KG1 (cell line): ENCODE data around the gene ADGRE2.
"Not testable (repeated sequence)": the region's sequence is repeated elsewhere in the genome, so short reads cannot be mapped to it uniquely, and the experiment has no call there.

ENCODE experiments used
- DNase-seq: peaks from one replicate; lab custom pipeline; 2025; lab: John Stamatoyannopoulos, UW

Gene ADGRE2

DNA sequence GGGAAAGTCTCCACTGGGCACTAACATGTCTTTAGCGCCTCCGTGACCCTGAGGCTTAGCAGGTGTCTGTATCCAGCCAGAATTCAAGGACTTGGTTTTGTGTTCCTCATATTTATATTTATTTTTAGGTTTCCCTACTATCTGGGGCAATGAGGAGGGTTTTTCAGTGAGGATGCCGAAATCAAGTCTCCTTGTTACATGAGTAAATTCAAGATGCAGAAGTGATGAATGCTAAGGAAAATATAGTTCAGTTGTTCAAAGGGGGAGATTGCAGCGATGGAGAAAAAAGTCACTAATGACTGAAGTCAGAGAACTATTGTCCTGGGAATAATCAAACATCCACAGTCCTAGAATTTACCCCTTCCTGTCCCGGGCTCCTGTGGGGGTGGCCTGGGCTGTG is 791 bp upstream of the ADGRE2 start:
- no peak for DNase-seq

DNA sequence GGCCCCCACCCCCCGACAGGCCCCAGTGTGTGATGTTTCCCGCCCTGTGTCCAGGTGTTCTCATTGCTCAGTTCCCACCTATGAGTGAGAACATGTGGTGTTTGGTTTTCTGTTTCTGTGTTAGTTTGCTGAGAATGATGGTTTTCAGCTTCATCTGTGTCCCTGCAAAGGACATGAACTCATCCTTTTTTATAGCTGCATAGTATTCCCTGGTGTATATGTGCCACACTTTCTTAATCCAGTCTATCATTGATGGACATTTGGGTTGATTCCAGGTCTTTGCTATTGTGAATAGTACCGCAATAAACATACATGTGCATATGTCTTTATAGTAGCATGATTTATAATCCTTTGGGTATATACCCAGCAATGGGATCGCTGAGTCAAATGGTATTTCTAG is 715 bp downstream of the ADGRE2 start:
- not testable (repeated sequence) for DNase-seq

DNA sequence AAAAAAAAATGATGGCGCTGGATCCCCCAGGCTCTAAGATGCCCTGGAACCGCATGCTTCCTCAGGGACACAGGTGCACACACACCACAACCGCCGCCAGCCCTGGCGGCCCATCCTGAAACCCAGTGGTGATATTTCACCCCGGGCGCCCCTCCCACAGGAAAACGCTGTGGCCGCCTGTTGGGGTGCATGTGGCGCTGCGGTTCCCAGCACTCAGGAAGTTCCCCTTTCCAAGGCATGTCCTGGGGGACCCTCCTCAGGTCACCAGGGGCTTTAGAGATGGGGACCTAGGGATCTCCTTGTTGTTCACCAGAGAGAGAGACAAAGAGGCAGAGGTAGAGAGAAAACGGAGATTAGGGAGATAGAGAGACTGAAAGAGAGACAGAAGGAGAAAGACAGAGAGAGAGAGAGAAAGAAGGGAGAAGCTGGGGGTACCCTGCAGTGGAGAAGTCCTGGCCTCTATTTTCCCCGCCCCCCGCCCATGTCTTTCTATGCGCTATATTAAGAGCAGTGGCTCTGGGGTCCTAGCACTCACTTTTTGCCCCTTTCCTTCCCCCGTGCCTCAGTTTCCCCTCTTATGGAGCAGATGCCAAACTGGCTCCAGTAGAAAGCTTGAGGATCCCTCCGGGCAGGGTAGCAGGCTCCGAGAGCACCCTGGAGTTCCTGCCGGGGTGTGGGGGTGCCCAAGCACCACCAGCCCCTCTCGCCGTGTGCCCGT is 2.3 kb downstream of the ADGRE2 start:
- peak; percentile 53 for DNase-seq

DNA sequence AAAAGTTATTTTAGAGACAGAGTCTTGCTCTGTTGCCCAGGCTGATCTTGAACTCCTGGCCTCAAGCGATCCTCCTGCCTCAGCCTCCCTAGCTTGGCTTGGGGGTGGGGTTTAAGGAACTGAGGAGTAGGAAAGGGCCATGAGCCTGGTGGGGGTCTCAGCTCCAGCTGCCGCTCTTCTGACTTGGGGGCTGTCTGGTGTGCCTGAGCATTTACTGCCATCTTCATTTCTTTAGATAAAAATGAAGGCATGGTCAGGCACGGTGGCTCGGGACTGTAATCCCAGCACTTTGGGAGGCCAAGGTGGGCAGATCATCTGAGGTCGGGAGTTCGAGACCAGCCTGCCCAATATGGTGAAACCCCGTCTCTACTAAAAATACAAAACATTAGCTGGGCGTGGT is 3.0 kb downstream of the ADGRE2 start:
- not testable (repeated sequence) for DNase-seq

DNA sequence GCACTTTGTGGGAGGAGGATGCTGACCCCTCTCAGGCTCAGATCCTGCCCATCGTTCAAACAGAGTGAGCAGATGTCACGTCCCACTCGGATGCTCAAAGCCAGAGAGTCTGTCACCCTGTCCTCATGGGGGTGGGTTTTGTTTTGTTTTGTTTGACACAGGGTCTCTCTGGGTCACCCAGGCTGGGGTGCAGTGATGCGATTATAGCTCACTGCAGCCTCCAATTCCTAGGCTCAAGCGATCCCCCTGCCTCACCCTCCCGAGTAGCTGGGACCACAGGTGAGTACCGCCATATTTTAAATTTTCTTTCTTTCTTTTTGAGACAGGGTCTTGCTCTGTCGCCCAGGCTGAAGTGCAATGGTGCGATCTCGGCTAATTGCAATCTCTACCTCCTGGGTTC is 4.0 kb downstream of the ADGRE2 start:
- DNase-seq, result no peak

DNA sequence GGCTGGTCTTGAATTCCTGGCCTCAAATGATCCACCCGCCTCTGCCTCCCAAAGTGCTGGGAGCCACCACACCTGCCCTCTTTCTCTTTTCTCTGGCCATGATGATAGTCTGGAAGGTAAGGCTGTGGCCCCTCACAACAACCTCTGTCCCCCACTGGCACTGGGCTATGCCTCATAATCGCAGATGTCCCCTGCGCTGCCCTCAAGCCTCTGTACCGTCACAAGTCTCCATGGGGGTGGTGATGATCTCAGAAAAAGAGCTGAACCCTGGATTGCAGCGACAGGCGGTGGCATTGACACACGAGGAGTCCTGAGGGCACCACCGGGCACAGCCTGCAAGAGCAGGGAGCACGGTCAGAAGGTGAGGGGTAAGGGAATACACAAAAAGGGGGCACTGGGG is 4.6 kb downstream of the ADGRE2 start:
- not testable (repeated sequence) for DNase-seq

DNA sequence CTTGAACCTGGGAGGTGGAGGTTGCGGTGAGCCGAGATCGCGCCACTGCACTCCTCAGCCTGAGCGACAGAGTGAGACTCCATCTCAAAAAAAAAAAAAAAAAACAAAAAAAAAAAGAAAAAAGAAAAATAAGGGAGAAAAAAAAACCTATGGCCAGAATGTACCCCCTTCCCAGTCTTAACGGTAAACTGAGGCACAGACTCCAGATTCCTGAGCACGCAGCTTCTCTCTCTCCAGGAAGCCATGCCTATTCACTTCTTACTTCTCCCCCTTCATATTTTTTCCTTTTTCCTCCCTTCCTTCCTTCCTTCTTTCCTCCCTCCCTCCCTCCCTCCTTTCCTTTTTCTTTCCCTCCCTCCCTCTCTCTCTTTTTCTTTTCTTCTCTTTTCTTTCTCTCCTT is 5.4 kb downstream of the ADGRE2 start:
- DNase-seq, result no peak

DNA sequence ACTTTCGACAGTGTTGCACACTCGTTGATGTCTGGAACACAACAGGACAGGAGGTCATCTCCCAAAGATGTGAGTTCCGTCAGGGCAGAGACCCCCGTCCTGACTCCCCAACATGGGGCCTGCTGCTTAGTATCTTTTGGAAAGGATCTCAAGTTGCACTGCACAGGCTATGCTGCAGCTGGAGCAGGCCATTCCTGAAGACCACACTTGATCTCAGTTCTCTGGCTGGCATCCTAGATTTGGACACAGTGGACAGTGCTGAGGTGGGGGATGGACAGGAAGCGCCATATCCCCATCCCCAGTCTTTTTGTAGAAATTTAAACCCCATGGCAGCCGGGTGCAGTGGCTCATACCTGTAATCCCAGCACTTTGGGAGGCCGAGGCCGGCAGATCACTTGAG is 5.9 kb downstream of the ADGRE2 start:
- DNase-seq, result no peak

DNA sequence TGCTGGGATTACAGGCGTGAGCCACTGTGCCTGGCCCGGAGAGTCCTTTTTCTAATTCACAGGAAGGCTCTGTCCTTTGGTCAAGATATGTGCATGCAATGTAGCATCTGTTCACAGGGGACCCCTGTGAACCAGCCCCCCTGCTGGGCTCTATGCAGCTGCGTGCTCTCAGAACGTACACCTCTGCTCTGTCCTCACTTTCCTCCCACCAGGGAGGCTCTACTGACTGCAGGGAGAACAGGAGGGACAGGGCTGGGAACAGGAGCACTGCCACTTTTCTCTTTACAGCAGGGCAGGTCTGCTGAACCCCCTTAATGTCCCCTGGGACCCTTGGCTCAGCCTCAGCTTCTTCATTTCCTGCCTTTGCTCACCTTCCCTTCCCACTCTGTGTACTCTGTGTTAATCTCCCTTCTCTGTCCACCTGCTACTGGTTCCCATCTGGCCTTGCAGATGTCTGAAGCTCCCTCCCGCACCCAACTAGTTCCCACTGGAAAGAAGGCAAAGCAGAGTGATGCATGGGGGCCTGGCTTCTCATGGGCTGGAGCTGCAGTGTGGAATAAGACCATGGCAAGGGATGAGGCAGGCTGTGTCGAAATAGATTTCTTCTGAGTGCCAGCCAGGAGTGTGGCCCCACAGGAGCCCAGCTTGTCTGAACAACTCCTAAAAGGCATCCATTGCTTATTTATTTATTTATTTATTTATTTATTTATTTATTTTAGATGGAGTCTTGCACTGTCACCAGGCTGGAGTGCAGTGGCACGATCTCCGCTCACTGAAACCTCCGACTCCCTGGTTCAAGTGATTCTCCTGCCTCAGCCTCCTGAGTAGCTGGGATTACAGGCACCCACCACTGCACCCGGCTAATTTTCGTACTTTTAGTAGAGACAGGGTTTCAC is 7.2 kb downstream of the ADGRE2 start:
- DNase-seq, result no peak

DNA sequence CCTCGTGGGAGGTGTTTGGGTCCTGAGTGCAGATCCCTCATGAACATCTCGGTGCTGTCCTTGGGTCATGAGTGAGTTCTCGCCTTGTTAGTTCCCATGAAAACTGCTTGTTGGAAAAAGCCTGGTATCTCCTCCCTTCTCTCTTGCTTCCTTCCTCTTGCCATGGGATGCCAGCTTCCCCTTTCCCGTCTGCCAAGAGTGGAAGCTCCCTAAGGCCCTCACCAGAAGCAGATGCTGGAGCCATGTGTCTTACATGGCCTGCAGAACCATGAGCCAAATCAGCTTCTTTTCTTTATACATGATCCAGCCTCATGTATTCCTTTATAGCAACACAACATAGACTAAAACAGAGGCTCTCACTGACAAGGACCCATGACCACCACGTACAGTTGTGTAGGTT is 8.2 kb downstream of the ADGRE2 start:
- DNase-seq, result no peak

DNA sequence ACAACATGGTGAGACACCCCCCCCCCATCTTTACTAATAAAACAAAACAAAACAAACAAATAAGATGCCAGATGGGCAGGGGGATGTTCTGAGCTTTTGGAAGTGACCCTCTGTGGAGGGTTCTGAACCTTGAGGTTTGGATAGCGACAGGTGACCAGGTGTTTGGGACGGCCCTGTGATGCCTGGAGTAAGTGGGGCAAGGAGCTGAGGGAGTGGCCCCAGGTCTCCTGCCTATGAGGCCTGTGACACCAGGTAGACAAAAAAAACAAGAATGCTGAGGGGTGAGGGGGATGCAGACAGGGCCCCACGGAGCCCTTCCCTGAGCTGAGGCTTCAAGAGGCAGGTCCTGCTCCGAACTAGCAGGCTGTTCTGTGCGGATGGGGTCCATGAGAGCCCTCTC is 9.2 kb downstream of the ADGRE2 start:
- DNase-seq, result no peak

DNA sequence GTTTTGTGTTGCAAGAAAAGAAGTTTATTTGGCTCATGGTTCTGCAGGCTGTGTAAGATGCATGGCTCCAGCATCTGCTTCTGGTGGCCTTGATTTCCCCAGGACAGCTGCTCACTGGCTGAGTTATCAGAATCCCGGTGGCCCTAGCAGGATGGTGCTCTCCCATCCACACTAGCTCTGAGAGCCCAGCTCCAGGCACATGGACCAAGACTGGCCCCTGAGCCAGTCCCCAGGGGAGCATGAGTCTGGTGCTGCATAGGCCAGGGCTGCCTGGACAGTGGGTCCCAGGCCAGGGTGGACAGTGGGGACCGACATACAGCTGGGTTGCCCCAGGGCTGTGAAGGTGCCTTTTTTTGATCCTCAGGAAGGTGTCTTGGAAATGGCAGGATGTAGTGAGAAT is 10.4 kb downstream of the ADGRE2 start:
- DNase-seq, result no peak

DNA sequence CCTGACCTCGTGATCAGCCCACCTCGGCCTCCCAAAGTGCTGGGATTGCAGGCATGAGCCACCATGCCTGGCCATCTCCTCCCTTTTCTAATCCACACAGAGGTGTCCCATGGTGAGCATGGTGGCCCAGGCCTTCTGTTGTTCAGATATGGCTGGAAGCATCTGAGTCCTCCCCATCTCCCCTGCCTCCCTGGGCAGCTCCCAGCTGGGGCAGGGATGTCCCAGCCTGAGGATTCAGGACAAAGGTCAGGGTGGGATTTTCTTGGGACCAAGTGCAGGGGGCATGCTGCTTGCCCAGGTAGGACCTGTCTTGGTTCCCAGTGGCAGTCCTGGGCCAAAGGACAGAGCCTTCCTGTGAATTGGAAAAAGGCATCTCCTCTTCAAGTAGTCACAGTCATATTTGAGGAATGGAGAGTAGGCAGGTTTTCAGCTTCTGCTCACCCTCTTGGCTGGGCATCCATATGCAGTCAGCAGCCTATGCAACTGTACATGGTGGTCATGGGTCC is 10.8 kb downstream of the ADGRE2 start:
- no peak for DNase-seq

DNA sequence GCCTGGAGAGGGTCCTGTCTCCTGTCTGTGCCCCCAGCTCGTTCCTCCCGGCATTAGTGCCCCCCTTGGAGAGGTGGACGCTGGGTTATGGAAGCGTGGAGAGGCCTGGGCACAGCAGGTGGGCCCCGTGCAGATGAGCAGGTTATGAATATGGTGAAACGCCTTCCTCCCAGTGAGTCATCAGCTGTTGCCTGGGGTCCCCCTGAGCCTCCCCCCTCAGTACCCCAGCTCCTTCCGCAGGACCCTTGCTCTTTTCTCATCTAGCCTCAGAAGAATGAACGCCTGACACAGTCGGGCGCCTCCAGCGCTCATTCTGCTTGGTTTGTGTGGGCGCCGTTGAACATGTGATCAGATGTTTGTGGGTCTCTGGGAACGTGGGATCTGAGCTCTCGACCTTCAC is 12.5 kb downstream of the ADGRE2 start:
- not testable (repeated sequence) for DNase-seq

DNA sequence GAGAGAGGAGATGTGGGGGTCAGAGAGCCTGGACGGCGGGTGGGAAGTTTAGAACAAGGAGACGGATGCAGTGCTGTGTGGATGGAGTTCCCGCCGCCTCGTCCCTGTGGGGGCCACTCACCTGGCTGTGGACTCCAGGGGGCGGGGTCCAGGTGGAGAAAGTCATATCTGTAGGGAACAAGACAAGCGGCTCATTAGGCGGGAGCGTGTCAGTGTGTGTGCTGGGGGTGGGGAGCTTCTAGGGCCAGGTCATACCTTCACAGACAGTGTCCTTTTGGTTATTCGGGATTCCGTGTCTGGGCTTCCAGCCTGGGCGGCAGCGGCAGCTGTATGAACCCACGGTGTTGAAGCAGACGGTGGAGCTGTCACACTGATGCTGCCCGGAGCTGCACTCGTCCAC is 13.0 kb downstream of the ADGRE2 start:
- not testable (repeated sequence) for DNase-seq

DNA sequence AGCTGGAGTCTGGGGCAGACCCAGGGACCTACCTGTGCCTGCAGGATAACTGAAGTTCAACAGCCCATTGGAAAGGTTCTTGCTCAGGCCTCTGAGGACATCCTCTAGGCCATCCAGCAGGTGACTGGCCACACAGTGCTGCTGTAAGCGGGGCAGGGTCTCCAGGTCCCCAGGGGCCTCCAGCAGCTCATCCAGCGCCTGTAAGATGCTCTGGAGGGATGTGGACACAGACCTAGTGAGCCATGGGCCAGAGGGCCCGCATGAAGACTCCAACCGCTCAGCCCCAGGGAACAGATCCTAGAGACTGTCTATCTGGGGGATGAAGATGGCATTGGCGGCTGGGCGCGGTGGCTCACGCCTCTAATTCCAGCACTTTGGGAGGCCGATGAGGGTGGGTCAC is 14.0 kb downstream of the ADGRE2 start:
- DNase-seq, result no peak

DNA sequence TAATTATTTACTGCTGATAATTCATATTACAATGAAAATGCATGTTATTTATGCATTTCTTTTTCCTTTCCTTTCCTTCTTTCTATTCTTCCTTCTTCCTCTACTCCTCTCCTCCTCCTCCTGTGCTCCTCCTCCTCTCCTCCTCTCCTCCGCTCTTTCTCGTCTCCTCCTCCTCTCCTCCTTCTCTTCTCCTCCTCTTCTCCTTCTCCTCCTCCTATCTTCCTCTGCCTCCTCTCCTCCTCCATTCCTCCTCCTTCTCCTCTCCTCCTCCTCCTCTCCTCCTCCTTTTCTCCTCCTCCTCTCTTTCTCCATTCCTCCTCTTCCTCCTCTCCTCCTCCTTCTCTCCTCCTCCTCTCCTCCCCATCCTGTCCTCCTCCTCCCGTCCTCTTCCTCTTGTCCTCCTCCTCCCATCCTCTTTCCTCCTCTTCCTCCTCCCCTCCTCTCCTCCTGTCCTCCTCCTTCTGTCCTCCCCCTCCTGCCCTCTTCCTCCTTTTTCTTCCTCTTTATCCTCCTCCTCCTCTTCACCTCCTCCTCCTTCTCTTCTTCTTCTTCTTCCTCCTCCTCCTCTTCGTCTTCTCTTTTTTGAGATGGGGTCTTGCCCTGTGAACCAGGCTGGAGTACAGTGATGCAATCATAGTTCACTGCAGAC is 14.7 kb downstream of the ADGRE2 start:
- no peak for DNase-seq

DNA sequence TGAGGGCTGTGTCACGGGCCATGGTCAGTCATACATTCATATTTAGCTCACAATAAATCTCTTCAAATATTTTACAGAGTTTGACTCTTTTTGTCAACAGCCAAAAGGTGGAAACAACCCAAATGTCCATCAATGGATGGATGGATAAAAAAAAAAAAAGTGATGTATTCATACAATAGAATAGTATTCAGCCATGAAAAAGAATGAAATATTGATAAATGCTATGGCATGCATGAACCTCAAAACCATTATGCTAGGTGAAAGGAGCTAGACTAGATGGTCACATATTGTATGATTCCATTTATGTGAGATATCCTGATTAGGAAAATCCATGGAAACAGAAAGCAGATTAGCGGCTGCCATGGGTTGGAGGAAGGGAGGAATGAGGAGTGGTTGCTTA is 16.2 kb downstream of the ADGRE2 start:
- no peak for DNase-seq

DNA sequence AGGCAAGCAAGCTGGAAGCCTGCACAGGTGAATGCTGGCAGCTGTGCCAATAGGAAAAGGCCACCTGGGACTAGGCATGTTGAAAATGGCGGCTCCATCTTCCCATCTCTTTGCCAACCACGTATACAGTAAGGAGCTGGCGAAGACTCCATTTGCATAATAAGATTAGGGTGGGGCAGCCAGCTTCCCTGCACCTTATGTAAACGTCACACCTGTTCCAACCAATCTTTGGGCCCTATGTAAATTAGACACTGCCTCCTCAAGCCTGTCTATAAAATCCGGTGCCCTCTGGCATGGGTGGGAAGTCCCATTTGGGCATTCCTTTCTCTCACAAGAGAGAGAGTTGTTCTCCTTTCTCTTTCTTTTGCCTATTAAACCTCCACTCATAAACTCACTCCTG is 16.8 kb downstream of the ADGRE2 start:
- DNase-seq, result no peak

DNA sequence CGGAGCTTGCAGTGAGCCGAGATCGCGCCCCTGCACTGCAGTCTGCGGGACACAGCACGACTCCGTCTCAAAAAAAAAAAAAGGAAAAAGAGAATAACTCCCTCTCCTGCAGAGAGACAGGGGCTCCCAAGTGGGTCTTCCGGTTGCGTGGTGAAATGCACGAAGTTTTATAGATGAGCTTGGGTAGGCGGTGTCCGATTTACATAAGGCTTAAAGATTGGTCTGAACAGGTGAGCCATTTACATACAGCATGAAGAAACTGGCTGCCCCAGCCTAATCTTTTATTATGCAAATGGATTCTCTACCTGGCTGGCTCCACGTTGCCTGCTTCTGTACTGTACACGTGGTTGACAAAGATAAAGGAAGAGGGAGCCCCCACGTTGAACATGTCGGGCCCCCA is 19.5 kb downstream of the ADGRE2 start:
- no peak for DNase-seq

DNA sequence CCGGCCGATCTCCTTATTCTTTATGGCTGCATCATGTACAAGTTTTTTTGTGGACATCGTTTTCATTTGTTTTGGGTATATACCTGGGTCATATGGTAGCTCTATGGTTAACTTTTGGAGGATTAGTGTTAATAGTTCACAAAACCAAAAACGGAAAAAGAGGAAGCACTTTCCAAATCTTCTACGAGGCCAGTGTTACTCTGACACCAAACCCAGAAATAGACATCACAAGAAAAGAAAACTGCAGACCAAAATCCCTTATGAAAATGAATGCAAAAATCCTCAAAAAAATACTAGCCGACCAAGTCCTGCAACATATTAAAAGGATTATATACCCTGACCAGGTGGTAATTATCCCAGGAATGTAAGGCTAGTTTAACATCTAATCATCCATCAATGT is 29.8 kb downstream of the ADGRE2 start:
- DNase-seq, result no peak

DNA sequence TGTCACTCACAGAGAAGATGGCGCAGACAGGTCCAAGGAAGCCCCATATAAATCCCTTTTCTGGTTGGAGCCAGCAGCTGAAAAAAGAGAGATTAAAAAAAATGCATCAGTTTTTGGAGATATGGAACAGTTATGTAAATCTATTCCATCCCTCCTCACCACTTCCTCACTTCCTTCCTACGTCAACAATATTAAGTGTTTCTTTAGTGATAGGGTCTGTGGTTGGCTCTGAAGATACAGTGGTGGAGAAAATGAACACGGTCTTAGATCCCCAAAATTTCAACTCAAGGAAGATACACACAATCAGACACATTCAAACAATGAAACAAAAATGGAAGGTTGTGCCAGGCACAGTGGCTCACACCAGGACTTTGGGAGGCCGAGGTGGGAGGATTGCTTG is 31.5 kb downstream of the ADGRE2 start:
- no peak for DNase-seq

DNA sequence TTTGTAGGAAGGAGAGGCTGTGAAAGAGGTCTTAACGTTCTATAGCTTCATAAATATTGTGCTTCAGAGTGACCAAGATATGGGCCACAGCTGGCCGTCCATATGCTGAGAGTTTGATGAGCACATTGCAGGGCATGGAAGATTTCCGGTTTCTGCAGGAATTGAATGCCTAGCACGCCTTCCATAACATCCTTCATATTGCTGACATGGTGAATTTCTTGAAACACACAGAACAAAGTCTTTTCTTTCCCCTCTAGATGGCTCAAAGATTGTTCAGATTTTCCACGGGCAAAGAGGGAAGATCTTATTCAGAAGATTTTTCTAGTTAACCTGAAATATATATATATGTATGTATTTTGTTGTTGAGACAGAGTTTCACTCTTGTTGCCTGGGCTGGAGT is 42.4 kb downstream of the ADGRE2 start:
- DNase-seq, result no peak
